Measurements from ENCODE around the gene IL1RN.
A peak's percentile ranks its signal among the peaks of the same experiment; 100 is the strongest.

Gene IL1RN, protein sequence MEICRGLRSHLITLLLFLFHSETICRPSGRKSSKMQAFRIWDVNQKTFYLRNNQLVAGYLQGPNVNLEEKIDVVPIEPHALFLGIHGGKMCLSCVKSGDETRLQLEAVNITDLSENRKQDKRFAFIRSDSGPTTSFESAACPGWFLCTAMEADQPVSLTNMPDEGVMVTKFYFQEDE
- total RNA-seq, result 0 to 3.7 (median 0.52) reads per million in 3 donors

DNA sequence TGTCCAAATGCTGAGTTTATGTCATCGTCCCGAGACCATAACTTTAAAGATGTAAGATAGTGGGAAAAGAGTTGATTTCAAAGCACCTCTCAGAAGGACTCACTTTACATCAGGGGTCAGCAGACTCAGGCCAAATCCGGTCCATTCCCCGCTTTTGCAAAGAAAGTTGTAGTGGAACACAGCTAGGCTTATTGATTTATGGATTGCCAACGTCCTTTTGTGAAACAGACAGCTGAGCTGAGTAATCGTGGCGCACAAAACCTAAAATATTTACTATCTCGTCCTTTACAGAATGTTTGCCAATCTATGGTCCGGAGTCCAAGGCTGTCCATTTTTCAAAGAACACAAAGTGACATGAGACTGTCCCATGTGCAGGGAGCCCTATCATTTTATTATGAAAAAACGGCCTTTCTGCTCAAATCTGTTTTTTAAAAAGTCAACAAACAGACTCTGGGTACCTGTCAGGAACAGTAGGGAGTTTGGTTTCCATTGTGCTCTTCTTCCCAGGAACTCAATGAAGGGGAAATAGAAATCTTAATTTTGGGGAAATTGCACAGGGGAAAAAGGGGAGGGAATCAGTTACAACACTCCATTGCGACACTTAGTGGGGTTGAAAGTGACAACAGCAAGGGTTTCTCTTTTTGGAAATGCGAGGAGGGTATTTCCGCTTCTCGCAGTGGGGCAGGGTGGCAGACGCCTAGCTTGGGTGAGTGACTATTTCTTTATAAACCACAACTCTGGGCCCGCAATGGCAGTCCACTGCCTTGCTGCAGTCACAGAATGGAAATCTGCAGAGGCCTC lies at the start of gene IL1RN:
TSS of gene IL1RN (plus strand) at position 754 of the 801 bp plus-strand sequence. CDS start at position 781, 27 bp downstream.
- no peaks in the 10 kb centered on the region for H3K36me3 ChIP-seq (ENCODE audit: control insufficient read depth, insufficient read depth, low read length)
- DNase-seq, result no peak
- no peaks in the 10 kb centered on the region for H3K9me3 ChIP-seq (ENCODE audit: control insufficient read depth, low read length)
- no peak within 1 kb of the TSS for H3K27ac ChIP-seq (ENCODE audit: insufficient read depth, low read length, poor library complexity, severe bottlenecking)
- no peaks in the 10 kb centered on the region for H3K4me1 ChIP-seq (ENCODE audit: control insufficient read depth, insufficient read depth, low read length, poor library complexity, severe bottlenecking)
- no peak within 1 kb of the TSS for H3K4me3 ChIP-seq (ENCODE audit: insufficient read depth, low read depth, low read length, poor library complexity, severe bottlenecking)
- H3K27me3 ChIP-seq (replicated peaks; ENCODE audit: control insufficient read depth, insufficient read depth, low read length, poor library complexity, severe bottlenecking), result no peaks in the 10 kb centered on the region

DNA sequence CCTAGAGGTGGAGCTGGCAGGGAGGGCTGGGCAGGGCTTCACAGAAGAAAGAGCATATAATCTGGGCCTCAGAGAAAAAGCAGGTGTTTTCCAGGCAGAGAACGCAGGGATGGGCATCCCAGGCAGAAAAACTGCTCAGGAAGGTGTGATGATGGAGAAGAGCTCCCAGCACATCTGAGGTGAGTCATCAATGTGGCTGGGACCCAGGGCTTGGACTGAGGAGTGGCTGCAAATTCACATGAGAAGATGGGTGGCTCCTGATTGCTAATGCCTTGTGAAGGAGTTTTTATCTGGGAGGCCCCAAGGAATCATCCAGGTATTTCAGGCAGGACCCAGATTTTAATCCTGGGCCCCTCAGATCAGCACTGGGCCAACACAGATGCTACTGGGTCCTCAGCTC lies 49.5 kb upstream of the IL1RN start:
- H3K4me3 ChIP-seq (ENCODE audit: insufficient read depth, low read depth, low read length, poor library complexity, severe bottlenecking), result no peak overlapping the region
- H3K27ac ChIP-seq (ENCODE audit: insufficient read depth, low read length, poor library complexity, severe bottlenecking), result no peak overlapping the region
- DNase-seq, result no peak
- no peaks in the 10 kb centered on the region for H3K9me3 ChIP-seq (ENCODE audit: control insufficient read depth, low read length)
- no peaks in the 10 kb centered on the region for H3K4me1 ChIP-seq (ENCODE audit: control insufficient read depth, insufficient read depth, low read length, poor library complexity, severe bottlenecking)
- H3K36me3 ChIP-seq (ENCODE audit: control insufficient read depth, insufficient read depth, low read length), result no peaks in the 10 kb centered on the region
- no peaks in the 10 kb centered on the region for H3K27me3 ChIP-seq (replicated peaks; ENCODE audit: control insufficient read depth, insufficient read depth, low read length, poor library complexity, severe bottlenecking)

- Histone ChIP-seq H3K9me3 (ENCODE audit: control insufficient read depth, low read length) (no peaks in the 10 kb centered on the region), H3K4me3 (ENCODE audit: insufficient read depth, low read depth, low read length, poor library complexity, severe bottlenecking) (no peak overlapping the region), H3K4me1 (ENCODE audit: control insufficient read depth, insufficient read depth, low read length, poor library complexity, severe bottlenecking) (no peaks in the 10 kb centered on the region), H3K36me3 (ENCODE audit: control insufficient read depth, insufficient read depth, low read length) (no peaks in the 10 kb centered on the region), H3K27ac (ENCODE audit: insufficient read depth, low read length, poor library complexity, severe bottlenecking) (no peak overlapping the region), H3K27me3 (replicated peaks; ENCODE audit: control insufficient read depth, insufficient read depth, low read length, poor library complexity, severe bottlenecking) (no peaks in the 10 kb centered on the region)
- no peak for DNase-seq
Measured at GRCh38 chr2:113078350-113078839, 49.0 kb upstream of the IL1RN start.

GRCh38 chr2:113079131-113079530 lies 48.3 kb upstream of the IL1RN start:
- H3K4me1 ChIP-seq (ENCODE audit: control insufficient read depth, insufficient read depth, low read length, poor library complexity, severe bottlenecking), result no peaks in the 10 kb centered on the region
- no peak for DNase-seq
- no peak overlapping the region for H3K4me3 ChIP-seq (ENCODE audit: insufficient read depth, low read depth, low read length, poor library complexity, severe bottlenecking)
- H3K9me3 ChIP-seq (ENCODE audit: control insufficient read depth, low read length), result no peaks in the 10 kb centered on the region
- no peaks in the 10 kb centered on the region for H3K36me3 ChIP-seq (ENCODE audit: control insufficient read depth, insufficient read depth, low read length)
- H3K27ac ChIP-seq (ENCODE audit: insufficient read depth, low read length, poor library complexity, severe bottlenecking), result no peak overlapping the region
- no peaks in the 10 kb centered on the region for H3K27me3 ChIP-seq (replicated peaks; ENCODE audit: control insufficient read depth, insufficient read depth, low read length, poor library complexity, severe bottlenecking)

- Histone ChIP-seq H3K4me1 (ENCODE audit: control insufficient read depth, insufficient read depth, low read length, poor library complexity, severe bottlenecking) (no peaks in the 10 kb centered on the region), H3K4me3 (ENCODE audit: insufficient read depth, low read depth, low read length, poor library complexity, severe bottlenecking) (no peak overlapping the region), H3K36me3 (ENCODE audit: control insufficient read depth, insufficient read depth, low read length) (no peaks in the 10 kb centered on the region), H3K27ac (ENCODE audit: insufficient read depth, low read length, poor library complexity, severe bottlenecking) (no peak overlapping the region), H3K27me3 (replicated peaks; ENCODE audit: control insufficient read depth, insufficient read depth, low read length, poor library complexity, severe bottlenecking) (no peaks in the 10 kb centered on the region), H3K9me3 (ENCODE audit: control insufficient read depth, low read length) (no peaks in the 10 kb centered on the region)
- DNase-seq, result peak in 1 of 3 donors; percentile 5
Measured at GRCh38 chr2:113080134-113080533, 47.3 kb upstream of the IL1RN start.

- Histone ChIP-seq H3K9me3 (ENCODE audit: control insufficient read depth, low read length) (no peaks in the 10 kb centered on the region), H3K27ac (ENCODE audit: insufficient read depth, low read length, poor library complexity, severe bottlenecking) (no peak overlapping the region), H3K4me1 (ENCODE audit: control insufficient read depth, insufficient read depth, low read length, poor library complexity, severe bottlenecking) (no peaks in the 10 kb centered on the region), H3K4me3 (ENCODE audit: insufficient read depth, low read depth, low read length, poor library complexity, severe bottlenecking) (no peak overlapping the region), H3K27me3 (replicated peaks; ENCODE audit: control insufficient read depth, insufficient read depth, low read length, poor library complexity, severe bottlenecking) (no peaks in the 10 kb centered on the region), H3K36me3 (ENCODE audit: control insufficient read depth, insufficient read depth, low read length) (no peaks in the 10 kb centered on the region)
- DNase-seq, result no peak
Measured at GRCh38 chr2:113081488-113082210, 45.7 kb upstream of the IL1RN start.

GRCh38 chr2:113083296-113083695 lies 44.1 kb upstream of the IL1RN start:
- no peak for DNase-seq
- H3K27me3 ChIP-seq (replicated peaks; ENCODE audit: control insufficient read depth, insufficient read depth, low read length, poor library complexity, severe bottlenecking), result no peaks in the 10 kb centered on the region
- H3K9me3 ChIP-seq (ENCODE audit: control insufficient read depth, low read length), result no peaks in the 10 kb centered on the region
- no peak overlapping the region for H3K27ac ChIP-seq (ENCODE audit: insufficient read depth, low read length, poor library complexity, severe bottlenecking)
- no peak overlapping the region for H3K4me3 ChIP-seq (ENCODE audit: insufficient read depth, low read depth, low read length, poor library complexity, severe bottlenecking)
- H3K4me1 ChIP-seq (ENCODE audit: control insufficient read depth, insufficient read depth, low read length, poor library complexity, severe bottlenecking), result no peaks in the 10 kb centered on the region
- no peaks in the 10 kb centered on the region for H3K36me3 ChIP-seq (ENCODE audit: control insufficient read depth, insufficient read depth, low read length)

DNA sequence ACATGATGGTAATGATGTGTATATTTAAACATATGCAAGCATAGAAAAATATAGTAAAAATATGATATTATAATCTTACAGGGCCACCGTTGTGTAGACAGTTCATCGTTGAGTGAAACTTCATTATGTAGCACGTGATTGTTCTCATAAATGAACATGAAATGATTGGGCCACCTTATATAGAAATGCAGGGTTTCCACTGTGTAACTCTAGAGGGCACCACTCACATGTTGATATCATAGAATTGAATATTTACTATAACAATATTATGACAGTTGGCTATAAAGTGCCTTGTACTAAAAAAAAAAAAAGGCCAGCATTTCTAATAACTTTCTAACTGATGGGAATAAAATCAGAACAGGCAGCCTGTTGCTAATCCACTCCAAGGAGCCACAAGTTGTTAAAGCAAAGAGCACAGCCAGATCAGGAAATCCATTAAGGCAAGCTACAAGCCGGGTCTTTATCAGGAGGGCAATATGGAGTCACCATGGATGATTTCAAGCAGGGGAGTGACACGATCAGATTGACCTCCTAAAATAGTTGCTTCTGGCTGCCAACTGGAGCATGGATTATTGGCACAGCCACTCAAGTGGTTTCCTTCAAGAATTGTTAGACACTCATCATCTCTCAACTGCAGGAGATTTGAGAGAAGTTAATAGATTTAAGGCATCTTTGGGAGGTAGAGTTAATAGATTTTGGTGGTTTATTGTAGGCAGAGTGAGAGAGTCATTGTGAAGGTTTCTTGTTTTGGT lies 43.0 kb upstream of the IL1RN start:
- H3K4me1 ChIP-seq (ENCODE audit: control insufficient read depth, insufficient read depth, low read length, poor library complexity, severe bottlenecking), result no peaks in the 10 kb centered on the region
- H3K4me3 ChIP-seq (ENCODE audit: insufficient read depth, low read depth, low read length, poor library complexity, severe bottlenecking), result no peak overlapping the region
- H3K27me3 ChIP-seq (replicated peaks; ENCODE audit: control insufficient read depth, insufficient read depth, low read length, poor library complexity, severe bottlenecking), result no peaks in the 10 kb centered on the region
- H3K27ac ChIP-seq (ENCODE audit: insufficient read depth, low read length, poor library complexity, severe bottlenecking), result no peak overlapping the region
- no peaks in the 10 kb centered on the region for H3K9me3 ChIP-seq (ENCODE audit: control insufficient read depth, low read length)
- H3K36me3 ChIP-seq (ENCODE audit: control insufficient read depth, insufficient read depth, low read length), result no peaks in the 10 kb centered on the region
- no peak for DNase-seq

DNA sequence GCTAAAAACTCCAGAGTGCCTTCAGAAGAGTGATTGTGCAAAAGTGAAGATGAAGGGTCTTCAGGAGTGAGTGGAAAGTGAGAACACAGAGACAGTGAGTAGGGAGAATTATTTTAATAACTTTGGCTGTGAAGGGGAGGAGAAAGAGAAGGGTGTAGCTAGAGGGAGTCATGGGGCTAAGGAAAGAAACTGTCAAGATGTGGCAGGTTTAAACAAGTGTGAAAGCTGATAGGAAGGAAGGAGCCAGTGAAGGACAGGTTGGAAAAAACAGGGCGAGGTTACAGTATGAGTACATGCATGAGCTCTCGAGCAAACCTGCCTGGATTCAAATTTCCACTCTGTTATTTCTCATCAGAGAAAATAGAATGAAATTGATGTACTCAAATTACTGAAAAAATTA lies 41.9 kb upstream of the IL1RN start:
- no peak overlapping the region for H3K4me3 ChIP-seq (ENCODE audit: insufficient read depth, low read depth, low read length, poor library complexity, severe bottlenecking)
- H3K4me1 ChIP-seq (ENCODE audit: control insufficient read depth, insufficient read depth, low read length, poor library complexity, severe bottlenecking), result no peaks in the 10 kb centered on the region
- H3K36me3 ChIP-seq (ENCODE audit: control insufficient read depth, insufficient read depth, low read length), result no peaks in the 10 kb centered on the region
- H3K27me3 ChIP-seq (replicated peaks; ENCODE audit: control insufficient read depth, insufficient read depth, low read length, poor library complexity, severe bottlenecking), result no peaks in the 10 kb centered on the region
- no peak for DNase-seq
- no peak overlapping the region for H3K27ac ChIP-seq (ENCODE audit: insufficient read depth, low read length, poor library complexity, severe bottlenecking)
- H3K9me3 ChIP-seq (ENCODE audit: control insufficient read depth, low read length), result no peaks in the 10 kb centered on the region

Measured in effector memory CD4-positive, alpha-beta T cell (primary cell).